GM19043 (cell line): Measurements from ENCODE around the gene ATP5MK.
"Not testable (repeated sequence)": the region's sequence is repeated elsewhere in the genome, so short reads cannot be mapped to it uniquely, and the experiment has no call there.

Experiments
- ATAC-seq: cut with Tn5 transposase; IDR thresholded peaks from one replicate; pipeline ENCODE4 v1.9.1; 2021; ENCODE audit warnings: low read depth; ENCODE audit not compliant: unreplicated experiment

Gene ATP5MK

DNA sequence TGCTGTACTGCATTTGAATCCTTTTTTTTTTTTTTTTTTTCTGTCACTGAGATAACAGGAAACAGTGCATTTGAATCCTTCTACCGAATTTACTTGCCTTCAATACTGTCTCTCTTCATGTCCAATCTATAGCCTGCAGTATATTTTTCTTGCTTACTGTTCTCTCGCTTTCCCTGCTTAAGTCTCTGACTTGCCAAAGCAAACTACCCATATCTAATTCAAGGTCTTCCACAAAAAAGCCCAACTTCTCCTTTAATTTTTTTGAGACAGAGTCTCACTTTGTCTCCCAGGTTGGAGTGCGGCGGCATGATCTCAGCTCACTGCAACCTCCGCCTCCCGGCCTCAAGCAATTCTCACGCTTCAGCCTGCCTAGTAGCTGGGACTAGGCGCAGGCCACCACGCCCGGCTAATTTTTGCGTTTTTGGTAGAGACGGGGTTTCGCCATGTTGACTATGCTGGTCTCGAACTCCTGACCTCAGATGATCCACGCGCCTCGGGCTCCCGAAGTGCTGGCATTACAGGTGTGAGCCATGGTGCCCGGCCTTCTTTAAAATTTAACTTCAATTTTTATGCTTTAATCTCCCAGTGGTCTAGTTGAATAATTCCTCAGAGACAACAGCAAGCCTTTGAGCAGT is 1.0 kb upstream of the ATP5MK start:
- no peak for ATAC-seq

DNA sequence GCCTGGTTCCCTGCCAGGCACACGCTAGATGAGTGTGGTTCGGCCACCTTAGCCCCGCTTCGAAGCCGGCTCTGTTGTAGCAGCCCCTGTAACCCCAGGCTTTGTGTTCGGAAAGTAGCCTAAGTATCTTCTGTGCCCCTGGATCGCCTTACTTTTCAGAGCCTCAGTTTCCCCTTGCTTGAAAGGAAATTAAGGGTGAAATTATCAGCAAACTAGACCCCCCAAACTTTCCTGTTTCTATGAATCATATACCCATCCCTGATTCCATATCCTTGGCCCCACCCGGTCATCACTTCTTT is 463 bp upstream of the ATP5MK start:
- no peak for ATAC-seq

DNA sequence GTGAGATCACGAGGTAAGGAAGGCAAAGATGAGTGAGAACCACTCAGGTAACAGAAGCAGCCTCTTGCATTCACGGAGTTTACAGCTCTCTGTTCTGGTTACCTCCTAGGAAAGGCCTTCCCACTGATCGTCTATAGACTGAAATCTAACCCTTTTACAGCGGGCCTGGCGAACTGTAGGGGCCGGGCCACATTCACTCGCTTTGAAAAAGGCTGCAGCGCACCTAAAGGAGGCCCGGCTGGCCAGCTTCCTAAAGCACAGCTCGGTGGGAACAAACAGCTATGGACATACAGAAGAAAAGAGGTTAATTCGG is 565 bp downstream of the ATP5MK start:
- no peak for ATAC-seq

DNA sequence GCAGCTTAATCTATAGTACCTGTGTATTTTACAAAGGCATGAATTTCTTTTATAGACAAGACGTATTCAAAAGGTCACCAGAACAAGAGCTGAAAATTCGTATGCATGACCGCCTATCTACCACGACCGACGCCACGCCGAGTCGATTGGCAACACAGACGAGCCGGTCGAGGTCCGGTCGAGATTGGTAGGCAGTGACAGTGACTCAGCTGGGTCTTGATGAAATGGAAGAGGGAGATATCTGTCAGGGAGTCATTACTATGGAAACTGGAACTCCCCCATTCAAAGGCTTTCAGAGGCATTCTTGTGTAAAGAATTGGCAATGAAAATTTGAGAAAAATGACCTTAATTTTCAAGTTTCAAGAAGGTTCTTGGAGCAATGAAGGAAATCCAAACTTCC is 2.1 kb downstream of the ATP5MK start:
- no peak for ATAC-seq

DNA sequence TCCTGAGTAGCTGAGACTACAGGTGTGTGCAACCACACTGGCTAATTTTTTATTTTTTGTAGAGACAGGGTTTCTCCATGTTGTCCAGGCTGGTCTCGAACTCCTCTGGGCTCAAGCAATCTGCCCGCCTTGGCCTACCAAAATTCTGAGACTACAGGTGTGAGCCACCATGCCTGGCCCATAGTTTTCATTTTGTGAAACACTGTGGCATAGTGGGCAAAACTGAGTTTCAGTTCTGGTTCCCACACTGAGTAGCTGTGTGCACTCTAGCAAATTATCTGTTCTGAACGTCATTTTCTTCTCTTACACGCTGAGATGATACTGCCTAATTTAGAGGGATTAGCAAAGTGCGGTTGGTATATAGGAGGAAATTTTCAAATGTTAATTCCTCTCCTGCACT is 13.5 kb downstream of the ATP5MK start:
- peak; percentile 55 for ATAC-seq

DNA sequence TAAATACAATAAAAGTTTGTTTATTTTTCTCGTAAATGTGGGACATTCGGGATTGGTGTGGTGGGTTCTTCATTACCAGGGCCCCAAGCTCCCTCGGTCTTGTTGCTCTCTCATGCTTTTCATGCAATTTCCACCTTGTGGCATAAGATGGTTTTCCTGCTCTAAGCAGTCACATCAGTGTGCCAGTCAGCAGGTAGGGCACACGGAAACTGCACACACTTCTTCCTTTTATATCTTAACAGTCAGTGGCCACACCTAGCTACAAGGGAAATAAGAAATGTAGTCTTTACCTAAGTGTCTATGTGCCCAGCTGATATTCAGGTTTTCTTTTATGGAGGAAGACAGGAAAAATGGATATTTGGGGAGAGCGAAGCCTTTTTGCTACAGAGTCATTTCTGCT is 22.0 kb downstream of the ATP5MK start:
- ATAC-seq: no peak

DNA sequence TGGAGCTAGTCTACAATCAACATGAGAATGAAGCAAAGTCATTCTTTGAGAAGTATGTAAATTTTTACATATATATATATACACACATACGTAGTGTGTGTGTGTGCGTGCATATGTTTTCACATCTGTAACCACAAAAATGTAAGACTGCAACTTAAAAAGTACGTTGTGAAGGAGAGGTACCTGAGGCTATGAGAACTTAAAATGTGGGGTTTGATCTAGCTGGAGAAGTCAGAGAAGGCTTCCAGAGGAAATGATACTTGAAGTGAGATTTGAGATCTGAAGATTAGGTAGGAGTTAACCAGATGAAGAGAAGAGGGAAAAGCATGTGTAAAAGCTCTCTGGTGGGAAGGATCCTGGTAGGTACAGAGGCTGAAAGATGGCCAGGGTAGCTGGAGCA is 22.7 kb downstream of the ATP5MK start:
- ATAC-seq: no peak

DNA sequence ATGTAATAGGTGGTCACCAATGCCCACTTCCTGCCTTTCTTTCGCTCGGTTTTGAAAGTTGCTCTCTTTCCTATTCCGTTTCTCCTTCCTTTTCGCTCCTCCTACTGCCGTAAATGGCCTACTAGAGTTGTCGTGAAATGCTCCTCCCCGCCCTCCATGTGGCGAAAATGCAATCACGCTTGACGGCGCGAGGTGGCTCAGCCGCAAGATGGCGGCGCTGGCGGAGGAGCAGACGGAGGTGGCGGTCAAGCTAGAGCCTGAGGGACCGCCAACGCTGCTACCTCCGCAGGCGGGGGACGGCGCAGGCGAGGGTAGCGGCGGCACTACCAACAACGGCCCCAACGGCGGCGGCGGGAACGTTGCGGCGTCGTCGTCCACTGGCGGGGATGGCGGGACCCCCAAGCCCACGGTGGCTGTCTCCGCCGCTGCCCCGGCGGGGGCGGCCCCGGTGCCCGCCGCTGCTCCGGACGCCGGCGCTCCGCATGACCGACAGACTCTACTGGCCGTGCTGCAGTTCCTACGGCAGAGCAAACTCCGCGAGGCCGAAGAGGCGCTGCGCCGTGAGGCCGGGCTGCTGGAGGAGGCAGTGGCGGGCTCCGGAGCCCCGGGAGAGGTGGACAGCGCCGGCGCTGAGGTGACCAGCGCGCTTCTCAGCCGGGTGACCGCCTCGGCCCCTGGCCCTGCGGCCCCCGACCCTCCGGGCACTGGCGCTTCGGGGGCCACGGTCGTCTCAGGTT is 28.3 kb downstream of the ATP5MK start, which contains the start of gene TAF5:
Gene TAF5 (plus strand): TSS at position 195 of the 737 bp plus-strand sequence. CDS start 14 bp downstream, at position 209.
- peak; percentile 37 for ATAC-seq

DNA sequence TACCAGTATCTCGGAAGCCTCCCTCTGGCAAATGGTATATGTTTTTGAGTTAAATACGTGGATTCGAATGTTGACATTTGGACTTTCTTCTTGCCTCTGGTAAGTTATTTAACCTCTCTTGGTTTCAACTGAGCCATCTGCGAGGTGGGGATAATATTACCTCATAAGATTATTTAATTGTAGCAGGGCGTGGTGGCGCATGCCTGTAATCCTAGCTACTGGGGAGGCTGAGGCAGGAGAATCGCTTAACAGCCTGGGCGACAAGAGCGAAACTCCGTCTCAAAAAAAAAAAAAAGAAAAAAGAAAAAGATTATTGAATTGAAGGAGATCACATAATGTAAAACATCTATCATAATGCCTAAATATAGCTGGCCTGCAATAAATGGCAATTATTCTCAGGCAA is 28.9 kb downstream of the ATP5MK start:
- ATAC-seq: no peak

DNA sequence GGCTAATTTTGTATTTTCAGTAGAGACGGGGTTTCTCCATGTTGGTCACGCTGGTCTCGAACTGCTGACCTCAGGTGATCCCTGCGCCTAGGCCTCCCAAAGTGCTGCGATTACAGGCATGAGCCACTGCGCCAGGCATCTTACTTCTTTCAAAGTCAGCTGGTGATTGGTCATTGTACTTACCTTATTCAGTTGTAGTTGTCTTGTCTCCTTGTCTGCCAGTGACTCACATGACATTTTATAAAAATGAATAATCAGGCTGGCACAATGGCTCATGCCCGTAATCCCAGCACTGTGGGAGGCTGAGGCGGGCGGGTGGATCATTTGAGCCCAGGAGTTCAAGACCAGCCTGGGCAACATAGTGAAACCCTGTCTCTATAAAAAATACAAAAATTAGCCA is 35.5 kb downstream of the ATP5MK start:
- ATAC-seq: not testable (repeated sequence)

DNA sequence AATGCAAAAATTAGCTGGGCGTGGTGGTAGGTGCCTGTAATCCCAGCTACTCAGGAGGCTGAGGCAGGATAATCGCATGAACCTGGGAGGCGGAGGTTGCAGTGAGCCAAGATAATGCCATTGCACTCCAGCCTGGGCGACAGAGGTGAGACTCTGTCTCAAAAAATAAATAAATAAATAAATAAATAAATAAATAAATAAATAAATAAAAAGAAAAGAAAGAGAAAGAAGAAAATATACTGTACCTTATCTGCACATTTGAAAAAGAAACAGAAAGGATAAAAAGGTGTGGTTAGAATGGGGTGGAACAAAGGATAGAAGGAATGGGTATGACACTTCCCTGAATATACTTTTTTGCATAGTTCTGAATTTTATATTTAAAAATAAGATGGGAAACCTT is 36.8 kb downstream of the ATP5MK start:
- not testable (repeated sequence) for ATAC-seq

DNA sequence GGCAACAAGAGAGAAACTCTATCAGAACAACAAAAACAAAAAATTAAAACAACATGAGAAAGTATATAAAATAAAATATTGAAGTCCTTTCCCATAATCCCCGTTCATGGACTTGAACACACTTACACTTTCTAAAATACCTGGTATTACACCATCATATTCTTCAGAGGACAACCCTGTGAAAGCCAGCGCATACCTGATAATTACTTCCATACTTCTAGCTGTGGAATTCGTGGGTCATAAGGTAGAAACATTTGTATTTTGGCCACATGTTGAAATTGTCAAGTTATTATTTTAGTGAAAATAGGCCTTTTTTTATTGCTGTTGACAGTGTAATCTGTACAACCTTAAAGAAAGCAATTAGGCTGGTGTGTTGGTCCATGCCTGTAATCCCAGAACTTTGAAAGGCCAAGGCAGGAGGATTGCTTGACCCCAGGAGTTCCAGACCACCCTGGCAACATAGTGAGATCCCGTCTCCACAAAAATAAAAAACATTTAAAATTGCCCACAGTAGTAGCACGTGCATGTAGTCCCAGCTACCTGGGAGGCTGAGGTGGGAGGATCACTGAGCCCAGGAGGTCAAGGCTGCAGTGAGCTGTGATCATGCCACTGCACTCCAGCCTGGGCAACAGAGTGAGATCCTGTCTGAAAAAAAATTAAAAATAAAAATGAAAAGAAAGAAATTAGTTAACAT is 40.2 kb downstream of the ATP5MK start:
- no peak for ATAC-seq

DNA sequence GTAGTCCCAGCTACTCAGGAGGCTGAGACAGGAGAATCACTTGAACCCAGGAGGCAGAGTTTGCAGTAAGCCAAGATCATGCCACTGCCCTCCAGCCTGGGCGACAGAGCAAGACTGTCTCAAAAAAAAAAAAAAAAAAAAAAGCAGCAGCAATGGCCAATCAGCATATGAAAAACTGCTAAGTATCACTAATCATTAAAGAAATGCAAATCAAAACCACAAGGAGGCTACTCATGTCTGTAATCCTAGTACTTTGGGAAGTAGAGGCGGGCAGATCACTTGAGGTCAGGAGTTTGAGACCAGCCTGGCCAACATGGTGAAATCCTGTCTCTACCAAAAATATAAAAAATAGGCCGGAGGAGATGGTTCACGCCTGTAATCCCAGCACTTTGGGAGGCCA is 41.7 kb downstream of the ATP5MK start:
- ATAC-seq: not testable (repeated sequence)

DNA sequence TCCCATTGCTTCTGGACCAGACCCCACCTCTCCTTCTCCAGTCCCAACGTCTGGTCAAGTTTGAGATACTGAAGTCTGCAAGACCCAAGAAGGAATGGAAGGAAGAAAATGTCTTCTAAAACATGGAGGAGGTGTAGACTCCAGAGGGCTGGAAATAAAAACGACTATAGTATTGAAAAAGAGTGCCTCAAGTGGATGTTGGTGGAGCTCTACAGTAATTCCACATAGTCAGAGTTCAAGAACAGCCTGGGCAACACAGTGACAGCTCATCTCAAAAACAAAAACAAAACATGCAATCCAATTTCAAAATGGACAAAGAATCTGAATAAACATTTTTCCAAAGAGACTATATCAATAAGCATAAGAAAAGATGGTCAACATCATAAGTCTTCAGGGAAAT is 43.0 kb downstream of the ATP5MK start:
- ATAC-seq: no peak

DNA sequence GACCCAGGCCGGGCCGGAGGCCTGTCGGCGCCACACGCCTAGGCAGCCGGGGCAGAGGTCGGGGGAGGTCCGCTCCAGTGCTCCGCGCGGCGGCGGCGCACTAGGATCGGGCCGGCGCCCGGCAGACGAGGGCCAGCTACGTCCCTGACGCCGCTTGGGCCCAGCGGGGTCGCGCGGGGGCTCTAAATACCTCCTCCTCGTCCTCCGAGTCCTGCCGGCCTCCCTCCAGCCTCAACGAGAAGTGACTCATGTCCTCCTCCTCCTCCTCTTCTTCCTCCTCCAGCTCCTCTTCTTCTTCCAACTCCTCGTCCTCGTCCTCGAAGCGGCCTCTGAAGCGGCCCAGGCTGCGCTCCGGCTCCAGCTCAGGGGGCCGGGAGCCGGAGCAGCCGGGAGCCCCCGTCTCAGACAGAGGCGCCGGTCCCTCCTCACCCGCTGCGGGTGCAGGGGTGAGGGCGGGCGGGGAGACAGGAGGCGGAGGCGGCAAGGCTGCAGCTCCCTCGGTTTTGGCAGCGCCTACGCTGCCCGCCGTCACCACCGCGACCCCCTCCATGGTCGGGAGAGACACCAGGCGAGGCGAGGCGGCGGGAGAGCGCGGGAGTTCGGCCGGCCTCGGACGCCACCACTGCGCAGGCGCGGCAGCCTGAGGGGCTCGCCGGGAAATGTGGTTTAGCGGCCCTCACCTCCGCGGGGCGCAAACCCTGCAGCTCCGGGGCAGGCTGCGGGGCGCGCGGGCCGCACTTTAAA is 45.6 kb downstream of the ATP5MK start, which contains the start of gene PCGF6:
Gene PCGF6 (minus strand): TSS at position 624 of the 744 bp plus-strand sequence. CDS start 74 bp downstream, at position 550.
- peak; percentile 72 for ATAC-seq

DNA sequence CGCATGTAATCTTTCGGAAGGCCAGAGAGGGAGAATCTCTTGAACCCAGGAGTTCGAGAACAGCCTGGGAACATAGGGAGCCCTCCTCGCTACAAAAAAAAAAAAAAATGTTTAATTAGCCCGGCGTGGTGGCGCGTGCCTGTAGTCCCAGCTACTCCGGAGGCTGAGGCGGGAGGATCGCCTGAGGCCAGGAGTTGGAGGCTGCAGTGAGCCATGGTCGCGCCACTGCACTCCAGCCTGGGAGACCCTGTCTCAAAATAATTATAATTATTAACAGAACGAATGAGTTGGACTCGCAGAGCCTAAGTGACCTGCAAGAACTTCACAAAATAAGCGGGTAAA is 46.1 kb downstream of the ATP5MK start:
- ATAC-seq: no peak
